GM12891 (cell line): Measurements from ENCODE around the gene RTEL1.
A peak's percentile ranks its signal among the peaks of the same experiment; 100 is the strongest.
"Not testable (repeated sequence)": the region's sequence is repeated elsewhere in the genome, so short reads cannot be mapped to it uniquely, and the experiment has no call there.

Experiments
- DNase-seq: peaks from one replicate; pipeline ENCODE4 v3.0.0; 2011; ENCODE audit warnings: low spot score; ENCODE audit not compliant: insufficient read length
- FAIRE-seq: peaks from 2 replicates; lab custom pipeline; 2011; peaks lifted over from hg19 to GRCh38; lab: Jason Lieb, UNC
- PAX5 ChIP-seq: IDR thresholded peaks from 2 replicates; pipeline ENCODE4 v1.6.1; 2011; ENCODE audit warnings: low read length, moderate library complexity, mild to moderate bottlenecking; ENCODE audit not compliant: insufficient read depth, severe bottlenecking
- POLR2A ChIP-seq: IDR thresholded peaks from 2 replicates; pipeline ENCODE4 v1.6.1; 2011; ENCODE audit warnings: low read depth, low read length, control low read depth
- POLR2AphosphoS5 ChIP-seq: IDR thresholded peaks from 2 replicates; pipeline ENCODE4 v1.6.1; 2011; ENCODE audit warnings: low read depth, low read length, control low read depth
- POU2F2 ChIP-seq: IDR thresholded peaks from 2 replicates; pipeline ENCODE4 v1.6.1; 2011; ENCODE audit warnings: low read depth, mild to moderate bottlenecking, control low read depth, low read length, moderate library complexity
- SPI1 ChIP-seq: IDR thresholded peaks from 2 replicates; pipeline ENCODE4 v1.6.1; 2011; ENCODE audit warnings: low read depth, low read length, control low read depth
- TAF1 ChIP-seq: IDR thresholded peaks from 2 replicates; pipeline ENCODE4 v1.6.1; 2011; ENCODE audit warnings: low read depth, low read length, control low read depth

The RTEL1 gene

DNA sequence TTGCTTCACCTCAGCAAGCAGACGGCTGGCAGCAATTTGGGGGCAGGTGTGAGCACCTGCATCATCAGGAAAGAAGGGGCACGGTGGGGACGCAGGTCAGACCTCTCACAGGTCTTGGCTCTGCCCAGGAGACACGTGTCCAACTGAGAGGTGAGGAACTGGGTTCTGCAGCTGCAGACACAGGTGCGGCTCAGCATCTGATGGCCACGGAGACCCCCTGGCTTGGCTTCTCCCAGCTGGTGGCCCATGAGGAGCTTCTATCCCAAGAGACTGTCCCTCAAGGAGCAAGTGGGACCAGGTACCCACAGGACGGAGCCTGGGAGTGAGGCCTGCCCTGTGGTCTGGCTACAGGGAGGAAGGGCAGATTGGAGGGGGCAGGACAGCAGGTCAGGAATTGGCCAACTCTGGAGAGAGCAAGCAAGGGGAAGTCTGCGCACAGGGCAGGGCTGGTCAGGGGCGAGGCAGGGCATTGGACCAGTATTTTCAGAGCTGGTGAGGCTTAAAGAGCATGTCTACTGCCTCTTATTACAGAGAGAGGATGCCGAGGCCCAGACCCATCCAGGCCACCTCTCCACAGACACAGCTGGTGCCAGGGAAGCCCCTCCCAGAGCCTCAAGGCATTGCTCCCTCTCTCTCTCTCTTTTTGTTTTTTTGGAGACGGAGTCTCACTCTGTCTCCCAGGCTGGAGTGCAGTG, 9.1 kb upstream of the RTEL1 start:
- no peak for TF ChIP-seq TAF1
- TF ChIP-seq SPI1: no peak
- TF ChIP-seq POLR2A: no peak
- TF ChIP-seq POU2F2: no peak
- TF ChIP-seq POLR2AphosphoS5: no peak
- FAIRE-seq: no peak
- no peak for DNase-seq

DNA sequence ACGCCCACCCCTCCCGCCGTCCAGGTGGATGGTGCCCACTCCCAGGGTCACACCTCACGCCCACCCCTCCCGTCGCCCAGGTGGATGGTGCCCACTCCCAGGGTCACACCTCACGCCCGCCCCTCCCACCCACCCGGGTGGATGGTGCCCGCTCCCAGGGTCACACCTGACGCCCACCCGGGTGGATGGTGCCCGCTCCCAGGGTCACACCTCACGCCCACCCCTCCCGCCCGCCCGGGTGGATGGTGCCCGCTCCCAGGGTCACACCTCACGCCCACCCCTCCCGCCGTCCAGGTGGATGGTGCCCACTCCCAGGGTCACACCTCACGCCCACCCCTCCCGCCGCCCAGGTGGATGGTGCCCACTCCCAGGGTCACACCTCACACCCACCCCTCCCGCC, 7.6 kb upstream of the RTEL1 start:
- DNase-seq, FAIRE-seq: not testable (repeated sequence)

DNA sequence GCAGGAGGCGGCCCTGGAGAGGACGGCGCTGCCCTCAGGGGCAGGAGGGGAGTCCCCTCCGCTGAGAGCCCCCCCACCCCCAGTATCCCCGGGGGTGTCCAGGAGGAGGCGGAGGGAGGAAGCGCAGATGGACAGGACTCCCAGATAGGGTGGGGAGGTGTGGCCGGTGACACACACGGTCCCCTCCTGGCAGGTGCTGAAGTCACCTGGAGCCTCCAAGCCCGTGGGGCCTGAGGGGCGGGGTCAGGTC, 6.2 kb upstream of the RTEL1 start:
- no peak for DNase-seq
- TF ChIP-seq POLR2A (no peak), TAF1 (no peak), PAX5 (no peak), POLR2AphosphoS5 (no peak), POU2F2 (no peak)
- no peak for FAIRE-seq

DNA sequence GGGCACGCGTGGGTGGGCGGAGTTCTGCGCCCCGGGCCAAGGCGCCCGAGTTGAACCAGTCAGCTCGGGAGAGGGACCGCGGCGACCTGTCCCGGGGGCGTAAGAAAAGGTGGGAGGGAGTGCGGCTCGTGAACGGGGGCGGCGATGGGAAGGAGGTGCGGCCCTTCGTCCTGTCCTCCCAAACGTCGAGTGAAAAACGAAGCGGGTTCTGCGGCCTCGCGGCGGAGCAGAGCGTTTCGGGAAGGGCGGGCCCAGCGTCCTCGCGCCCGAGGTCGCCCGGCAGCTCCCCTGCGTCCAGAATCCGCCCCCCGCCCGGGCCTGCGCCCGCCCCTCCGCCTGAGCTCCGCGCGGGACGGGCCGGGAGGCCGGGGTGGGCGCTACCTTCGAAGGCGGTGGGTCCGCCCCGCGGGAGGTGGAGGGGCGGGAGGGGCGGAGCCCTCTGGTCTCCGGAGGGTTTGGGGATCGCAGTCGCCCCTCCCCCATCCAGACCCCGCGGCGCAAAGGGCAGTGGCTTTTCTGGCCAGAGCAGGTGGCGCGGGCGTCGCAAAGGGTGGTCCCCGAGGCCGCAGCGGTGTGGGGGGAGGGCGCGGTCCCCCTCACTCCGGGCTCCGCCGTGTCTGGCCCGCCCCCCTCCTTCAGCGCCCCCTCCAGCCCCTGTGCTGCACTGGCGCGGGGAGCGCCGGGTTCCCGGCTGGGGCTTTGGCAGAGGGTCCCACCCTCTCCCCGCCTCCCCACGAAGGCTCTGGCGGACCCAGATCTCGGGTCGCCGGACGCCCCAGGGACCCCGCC, 5.7 kb upstream of the RTEL1 start:
- no peak for DNase-seq
- no peak for TF ChIP-seq POLR2A
- TF ChIP-seq POU2F2: no peak
- no peak for TF ChIP-seq SPI1
- TF ChIP-seq PAX5: no peak
- TF ChIP-seq TAF1: no peak
- TF ChIP-seq POLR2AphosphoS5: no peak

DNA sequence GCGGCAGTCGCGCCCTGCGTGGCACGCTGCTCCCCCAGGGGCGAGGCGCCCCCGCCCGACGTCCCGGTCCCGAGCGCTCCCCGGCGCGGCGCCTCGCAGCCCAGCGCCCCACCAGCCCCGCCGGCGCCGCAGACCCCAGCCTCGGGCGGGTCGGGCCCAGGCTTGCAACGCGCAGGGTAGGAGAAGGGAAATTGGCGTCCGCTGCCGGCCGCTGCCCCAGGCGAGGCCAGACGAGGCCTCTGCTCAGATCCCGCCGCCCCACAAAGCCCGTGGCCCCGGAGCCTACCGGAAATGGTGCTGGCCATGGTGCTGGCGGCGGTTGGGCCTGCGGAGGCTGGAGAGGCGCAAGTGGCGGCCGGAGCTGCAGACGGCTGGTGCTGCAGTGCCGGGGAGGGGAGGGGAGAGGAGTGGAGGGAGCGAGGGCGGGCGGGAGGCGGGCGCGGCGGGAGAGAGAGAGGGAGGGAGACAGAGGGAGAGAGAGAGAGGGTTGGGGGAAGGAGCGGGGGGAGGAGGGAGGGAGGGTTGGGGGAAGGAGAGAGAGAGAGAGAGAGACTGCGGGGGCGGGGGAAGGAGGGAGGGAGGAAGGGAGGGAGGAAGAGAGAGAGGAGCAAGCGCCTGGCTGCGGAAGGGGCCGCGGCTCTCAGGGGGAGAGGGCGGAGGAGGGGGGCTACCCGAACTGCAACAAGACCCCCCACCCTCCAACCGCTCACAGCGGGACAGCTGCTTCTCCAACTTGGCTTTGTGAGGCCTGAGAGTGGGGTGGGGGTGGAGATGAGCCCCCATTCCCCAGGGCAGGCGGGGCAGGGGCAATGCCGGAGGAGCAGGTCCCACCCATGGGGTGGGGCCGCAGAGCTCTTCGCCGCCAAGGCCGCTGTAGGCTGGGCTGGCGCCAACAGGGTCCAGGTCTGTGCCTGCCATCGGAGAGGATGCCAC, 4.8 kb upstream of the RTEL1 start, which contains the start of gene STMN3:
STMN3 (minus strand) TSS at position 384 of the 933 bp plus-strand sequence; CDS start at position 305, 79 bp downstream.
- DNase-seq (peak; percentile 83), FAIRE-seq (no peak)
- TF ChIP-seq TAF1 (no peak), SPI1 (no peak), POLR2A (no peak), POLR2AphosphoS5 (no peak), PAX5 (no peak), POU2F2 (no peak)

More for the DNA sequence above, 5.7 kb upstream of the RTEL1 start:
- no peak for FAIRE-seq

DNA sequence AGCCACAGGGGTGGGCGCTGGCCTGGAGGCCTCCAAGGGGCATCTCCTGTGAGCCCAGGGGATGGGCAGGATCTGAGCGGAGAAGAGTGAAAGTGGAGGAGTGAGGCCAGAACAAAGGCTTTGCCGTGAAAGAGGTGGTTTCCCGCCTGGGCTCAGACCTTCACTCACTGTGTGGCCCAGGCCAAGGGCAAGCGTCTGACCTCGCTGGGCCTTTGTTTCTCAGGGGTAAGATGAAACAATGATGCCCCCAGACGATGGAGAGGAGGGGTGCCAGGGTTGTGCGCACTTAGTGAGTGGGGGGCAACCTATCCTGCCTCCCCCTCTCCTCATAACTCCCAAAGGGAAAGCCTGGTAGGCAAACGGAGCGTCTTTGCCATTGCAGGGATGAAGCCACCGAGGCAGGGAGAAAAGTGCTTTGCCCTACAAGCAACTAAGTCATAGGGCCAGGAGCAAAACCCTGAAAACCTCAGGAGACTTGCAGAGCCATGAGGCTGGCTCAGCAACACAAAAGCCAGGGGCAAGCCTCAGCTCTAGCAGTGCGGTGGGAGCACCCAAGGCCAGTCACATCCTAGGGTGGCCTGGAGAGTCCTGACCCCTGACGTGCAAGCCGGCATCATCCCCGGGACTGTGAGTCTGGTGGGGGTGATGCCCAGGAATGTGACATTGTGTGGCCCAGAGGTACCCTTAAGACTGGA, 4.0 kb upstream of the RTEL1 start:
- DNase-seq: no peak
- TF ChIP-seq POLR2AphosphoS5 (no peak), TAF1 (no peak), SPI1 (no peak), PAX5 (no peak)
- no peak for FAIRE-seq

DNA sequence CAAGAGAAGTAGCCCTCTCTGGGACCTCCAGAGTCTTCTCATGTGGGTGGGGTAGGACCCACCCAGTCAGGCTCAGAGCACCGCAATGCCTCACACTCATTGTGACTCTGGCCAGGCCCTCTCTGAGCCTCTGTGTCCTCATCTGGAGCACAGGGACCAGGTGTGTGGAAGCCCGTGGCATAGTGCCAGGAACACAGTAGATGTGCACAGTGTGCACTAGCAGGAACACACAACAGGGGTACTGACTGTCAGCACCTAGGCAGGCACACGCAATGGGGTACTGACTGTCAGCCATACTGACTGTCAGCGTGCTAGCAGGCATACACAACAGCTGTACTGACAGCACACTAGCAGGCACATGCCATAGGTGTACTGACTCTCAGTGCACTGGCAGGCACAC, 2.9 kb upstream of the RTEL1 start:
- TF ChIP-seq POLR2AphosphoS5 (no peak), POU2F2 (no peak), SPI1 (no peak), TAF1 (no peak), PAX5 (no peak), POLR2A (no peak)
- no peak for FAIRE-seq
- no peak for DNase-seq

DNA sequence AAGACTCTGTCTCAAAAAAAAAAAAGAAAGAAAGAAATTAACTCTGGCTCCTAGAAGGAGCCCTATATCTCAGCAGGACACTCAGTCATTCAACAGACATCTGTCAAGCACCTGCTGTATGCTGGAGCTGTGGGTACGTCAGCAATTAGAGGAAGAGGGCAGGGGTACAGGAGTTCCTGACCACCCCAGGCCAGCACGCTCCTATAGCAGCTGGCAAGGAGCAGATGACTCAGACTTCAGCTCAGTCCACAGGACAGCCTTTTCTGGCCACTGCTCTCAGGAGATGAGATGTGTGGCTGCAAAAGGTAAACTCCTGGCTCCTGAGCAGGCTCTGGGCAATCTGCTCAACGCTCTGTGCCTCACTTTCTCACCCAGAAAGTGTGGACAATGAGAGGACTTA, 1.7 kb upstream of the RTEL1 start:
- TF ChIP-seq POLR2A (no peak), POLR2AphosphoS5 (no peak), POU2F2 (no peak), TAF1 (no peak), PAX5 (no peak), SPI1 (no peak)
- FAIRE-seq (no peak), DNase-seq (no peak)

DNA sequence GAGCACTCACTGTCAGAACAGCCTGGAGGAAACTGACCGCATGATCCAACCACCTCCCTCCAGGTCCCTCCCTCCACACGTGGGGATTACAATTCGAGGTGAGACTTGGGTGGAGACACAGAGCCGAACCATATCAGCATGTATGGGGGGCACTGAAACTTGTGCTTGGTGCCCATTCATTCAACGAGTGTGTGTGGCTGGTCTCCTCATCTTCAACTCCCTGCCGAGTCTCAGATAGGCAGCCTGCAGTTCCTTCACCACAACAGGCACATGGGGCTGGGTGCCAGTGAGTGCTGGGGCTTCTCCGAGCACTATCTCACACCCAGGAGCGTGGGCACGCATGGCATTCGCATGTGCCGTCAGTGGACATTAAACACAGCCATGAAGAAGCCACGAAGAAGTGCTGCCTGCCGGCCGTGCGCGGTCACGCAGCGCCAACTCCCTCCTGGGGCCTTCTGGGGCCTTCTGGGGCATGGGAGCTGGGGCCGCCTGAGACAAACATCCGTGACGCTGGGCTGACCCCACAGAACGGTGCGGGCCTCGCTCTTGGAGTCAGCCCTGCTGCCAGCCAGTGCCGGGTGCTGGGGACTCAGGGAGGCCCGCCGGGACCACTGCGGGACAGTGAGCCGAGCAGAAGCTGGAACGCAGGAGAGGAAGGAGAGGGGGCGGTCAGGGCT, 714 bp upstream of the RTEL1 start:
- no peak for DNase-seq
- TF ChIP-seq POLR2AphosphoS5 (no peak), POU2F2 (no peak), TAF1 (no peak), SPI1 (no peak), PAX5 (no peak), POLR2A (no peak)
- FAIRE-seq: no peak
